OCI-LY3 (cell line): ENCODE results near the gene ZNF366.

Experiments
- H2AFZ ChIP-seq: fragments of 200-600, 300-600 bp; shearing (Covaris generic); 2 replicates; pipeline ENCODE4 v1.6.0; 2014; ENCODE audit warnings: antibody characterized with exemption, low read depth, low read length
- H3K27ac ChIP-seq: fragments of 200-600, 300-600 bp; sonication (generic); 2 replicates; pipeline ENCODE4 v1.5.1; 2014; ENCODE audit warnings: mild to moderate bottlenecking, low read length, moderate library complexity, mixed read lengths
- H3K27me3 ChIP-seq: fragments of 200-600, 300-600 bp; sonication (generic); 2 replicates; pipeline ENCODE4 v1.6.1; 2014; ENCODE audit warnings: low read depth, low read length, mixed read lengths
- H3K36me3 ChIP-seq: fragments of 200-600, 300-600 bp; sonication (generic); replicated peaks from 2 replicates; pipeline ENCODE3; 2014; ENCODE audit warnings: low read depth, low read length, mixed read lengths
- H3K4me1 ChIP-seq: fragments of 300-600, 200-600 bp; sonication (generic); 2 replicates; pipeline ENCODE4 v1.6.1; 2014; ENCODE audit warnings: low read length, mixed read lengths
- H3K4me2 ChIP-seq: fragments of 200-600, 300-600 bp; sonication (generic); 2 replicates; pipeline ENCODE4 v1.6.1; 2014; ENCODE audit warnings: low read length, mixed read lengths
- H3K4me3 ChIP-seq: fragments of 300-600, 200-600 bp; sonication (generic); 2 replicates; pipeline ENCODE4 v1.5.1; 2014; ENCODE audit warnings: antibody characterized with exemption, mild to moderate bottlenecking, low read length, moderate library complexity
- H3K79me2 ChIP-seq: fragments of 300-600, 200-600 bp; shearing (Covaris generic); 2 replicates; pipeline ENCODE4 v1.6.1; 2014; ENCODE audit warnings: mild to moderate bottlenecking, low read length, mixed read lengths
- H3K9ac ChIP-seq: fragments of 300-600, 200-600 bp; shearing (Covaris generic); 2 replicates; pipeline ENCODE4 v1.6.0; 2014; ENCODE audit warnings: mild to moderate bottlenecking, low read length, moderate library complexity
- H3K9me3 ChIP-seq: fragments of 200-600, 300-600 bp; shearing (Covaris generic); 2 replicates; pipeline ENCODE4 v1.6.1; 2014; ENCODE audit warnings: low read length, mixed read lengths; ENCODE audit not compliant: insufficient read depth
- H4K20me1 ChIP-seq: fragments of 200-600, 300-600 bp; sonication (generic); 2 replicates; pipeline ENCODE4 v1.6.1; 2016; ENCODE audit warnings: low read length, mixed read lengths; ENCODE audit not compliant: insufficient read depth
- EZH2phosphoT487 ChIP-seq: fragments of 200-600 bp; shearing (Covaris generic); IDR thresholded peaks from 2 replicates; pipeline ENCODE4 v1.6.1; 2018; ENCODE audit warnings: antibody characterized with exemption, mixed run types, low read depth
- TF ChIP-seq, protein P1 (sequence below): fragments of 200-600, 300-600 bp; sonication (generic); IDR thresholded peaks from 2 replicates; pipeline ENCODE4 v1.5.1; 2014; ENCODE audit warnings: antibody characterized with exemption, low read length, low read depth

Gene ZNF366

DNA sequence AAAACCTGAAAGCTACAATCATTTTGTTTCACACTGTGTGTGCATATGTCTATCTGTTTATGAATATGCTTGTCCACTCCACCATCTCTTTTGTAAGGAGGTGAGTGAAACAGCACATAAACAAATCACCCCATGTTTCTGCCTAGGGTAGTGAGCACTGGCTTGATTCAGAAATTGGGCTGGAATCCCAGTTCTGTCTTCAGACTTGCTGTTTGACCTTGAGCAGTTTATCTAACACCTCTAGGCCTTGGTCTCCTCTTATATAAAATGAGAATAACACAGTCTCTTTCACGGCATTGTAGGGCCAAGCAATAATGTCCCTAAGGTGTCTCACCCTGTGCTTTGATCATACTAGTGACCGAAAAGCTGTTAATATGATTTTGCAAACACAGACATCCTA lies 61.2 kb downstream of the ZNF366 start:
- Histone ChIP-seq H3K9me3 (no peaks in the 10 kb centered on the region), H3K79me2 (no peaks in the 10 kb centered on the region), H3K27me3 (no peaks in the 10 kb centered on the region), H2AFZ (no peak overlapping the region), H3K27ac (no peak overlapping the region), H3K36me3 (no peaks in the 10 kb centered on the region), H4K20me1 (no peaks in the 10 kb centered on the region), H3K4me2 (no peak overlapping the region), H3K9ac (no peak overlapping the region), H3K4me3 (no peak overlapping the region), H3K4me1 (peaks cover 4% of the 10 kb centered on the region)
- TF ChIP-seq, protein P1, sequence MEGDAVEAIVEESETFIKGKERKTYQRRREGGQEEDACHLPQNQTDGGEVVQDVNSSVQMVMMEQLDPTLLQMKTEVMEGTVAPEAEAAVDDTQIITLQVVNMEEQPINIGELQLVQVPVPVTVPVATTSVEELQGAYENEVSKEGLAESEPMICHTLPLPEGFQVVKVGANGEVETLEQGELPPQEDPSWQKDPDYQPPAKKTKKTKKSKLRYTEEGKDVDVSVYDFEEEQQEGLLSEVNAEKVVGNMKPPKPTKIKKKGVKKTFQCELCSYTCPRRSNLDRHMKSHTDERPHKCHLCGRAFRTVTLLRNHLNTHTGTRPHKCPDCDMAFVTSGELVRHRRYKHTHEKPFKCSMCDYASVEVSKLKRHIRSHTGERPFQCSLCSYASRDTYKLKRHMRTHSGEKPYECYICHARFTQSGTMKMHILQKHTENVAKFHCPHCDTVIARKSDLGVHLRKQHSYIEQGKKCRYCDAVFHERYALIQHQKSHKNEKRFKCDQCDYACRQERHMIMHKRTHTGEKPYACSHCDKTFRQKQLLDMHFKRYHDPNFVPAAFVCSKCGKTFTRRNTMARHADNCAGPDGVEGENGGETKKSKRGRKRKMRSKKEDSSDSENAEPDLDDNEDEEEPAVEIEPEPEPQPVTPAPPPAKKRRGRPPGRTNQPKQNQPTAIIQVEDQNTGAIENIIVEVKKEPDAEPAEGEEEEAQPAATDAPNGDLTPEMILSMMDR, result no peak
- TF ChIP-seq EZH2phosphoT487, result no peak

DNA sequence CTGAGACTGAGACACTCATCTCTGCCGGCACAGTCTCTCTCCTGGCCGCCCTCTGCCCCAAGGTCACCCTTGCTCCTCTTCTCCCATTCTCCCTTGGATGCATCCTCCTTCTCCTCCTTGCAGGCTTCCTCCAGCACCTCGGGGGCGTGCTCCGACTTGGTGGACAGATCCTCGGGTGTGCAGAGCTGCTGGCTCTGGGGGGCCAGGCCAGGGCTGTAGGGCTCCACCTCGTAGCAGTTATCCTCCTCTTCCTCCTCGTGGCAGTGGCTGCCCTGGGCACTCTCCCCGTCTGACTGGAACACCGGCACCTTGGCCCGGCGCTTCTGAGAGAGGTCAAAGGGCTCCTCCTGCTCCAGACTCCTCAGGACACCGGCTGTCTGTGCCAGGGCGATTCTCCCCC lies 63.3 kb downstream of the ZNF366 start:
- Histone ChIP-seq H2AFZ (no peak overlapping the region), H3K27me3 (no peaks in the 10 kb centered on the region)
- no peak for TF ChIP-seq EZH2phosphoT487
- TF ChIP-seq, protein P1, result no peak

DNA sequence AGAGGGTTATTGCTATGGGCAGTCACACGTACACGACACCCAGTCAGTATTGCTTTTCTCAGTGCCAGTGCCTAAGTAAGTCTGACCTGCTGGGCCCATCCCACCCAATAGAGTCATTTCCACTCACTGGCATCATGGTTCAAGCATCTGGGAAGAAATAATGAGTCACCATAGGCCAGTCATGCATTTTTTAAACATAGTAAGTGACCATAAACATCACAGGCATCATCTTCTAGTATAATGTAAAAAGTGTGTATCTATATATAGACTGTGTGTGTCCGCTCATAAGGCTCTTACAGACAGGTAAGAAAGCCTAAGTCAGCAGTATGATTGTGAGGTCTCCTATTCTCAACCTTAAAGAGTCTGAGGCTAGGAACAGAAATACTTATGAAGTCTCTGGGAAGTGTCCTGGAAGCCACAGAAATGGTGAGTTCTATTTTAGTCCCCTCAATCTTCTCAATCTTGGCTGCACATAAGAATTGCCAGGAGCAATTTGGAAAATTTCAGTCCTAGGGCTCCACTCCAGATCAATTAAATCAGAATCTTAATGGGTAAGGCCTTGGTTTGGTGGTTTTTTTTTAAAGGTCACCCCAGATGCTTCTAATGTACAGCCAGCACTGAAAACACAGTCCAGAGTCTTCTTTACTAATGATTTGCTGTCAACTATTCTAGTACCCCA lies 65.2 kb downstream of the ZNF366 start:
- peaks cover 37% of the 10 kb centered on the region for H3K4me1 ChIP-seq
- H3K9me3 ChIP-seq, result no peaks in the 10 kb centered on the region
- no peak overlapping the region for H3K4me3 ChIP-seq
- no peak overlapping the region for H2AFZ ChIP-seq
- H3K27me3 ChIP-seq, result no peaks in the 10 kb centered on the region
- no peaks in the 10 kb centered on the region for H4K20me1 ChIP-seq
- no peaks in the 10 kb centered on the region for H3K36me3 ChIP-seq
- no peaks in the 10 kb centered on the region for H3K79me2 ChIP-seq
- no peak for TF ChIP-seq EZH2phosphoT487
- TF ChIP-seq, protein P1, result no peak
- H3K4me2 ChIP-seq, result no peak overlapping the region
- H3K9ac ChIP-seq, result no peak overlapping the region
- no peak overlapping the region for H3K27ac ChIP-seq

More for the DNA sequence above, 63.3 kb downstream of the ZNF366 start:
- Histone ChIP-seq H3K4me3 (no peak overlapping the region), H3K9me3 (no peaks in the 10 kb centered on the region), H3K9ac (no peak overlapping the region), H3K79me2 (no peaks in the 10 kb centered on the region), H3K4me2 (no peak overlapping the region), H3K4me1 (peaks cover 23% of the 10 kb centered on the region), H3K36me3 (no peaks in the 10 kb centered on the region), H4K20me1 (no peaks in the 10 kb centered on the region), H3K27ac (no peak overlapping the region)

DNA sequence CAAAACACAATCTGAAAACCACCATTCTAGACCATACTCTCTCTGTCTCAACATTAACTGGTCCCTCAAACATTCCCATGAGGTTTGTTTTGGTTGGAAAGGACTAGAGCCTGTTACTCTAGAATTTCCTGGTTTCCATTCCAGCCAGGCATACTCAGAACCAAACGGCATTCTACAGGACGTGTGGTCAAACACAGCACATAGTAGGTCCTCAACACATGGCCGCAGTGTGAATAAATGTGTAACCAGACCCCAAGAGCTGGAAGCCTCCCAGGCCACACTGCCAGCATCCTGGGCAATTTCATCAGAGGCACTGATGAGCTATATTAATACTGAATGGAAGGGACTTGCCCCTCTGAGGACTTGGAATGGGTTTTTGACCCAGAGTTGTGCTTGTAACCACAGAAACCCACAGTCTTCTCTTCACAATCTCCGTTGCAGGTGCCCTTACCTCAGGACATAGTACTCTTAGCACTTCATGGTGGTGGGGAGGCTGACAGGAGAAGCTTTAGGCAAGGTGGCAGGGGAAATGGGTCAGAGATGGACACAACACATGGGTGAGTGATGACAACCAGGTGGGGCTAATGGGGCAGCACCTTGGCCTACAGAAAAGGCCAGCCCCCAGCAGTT lies 66.0 kb downstream of the ZNF366 start:
- Histone ChIP-seq H3K36me3 (no peaks in the 10 kb centered on the region), H3K4me2 (no peak overlapping the region), H3K9me3 (no peaks in the 10 kb centered on the region), H4K20me1 (no peaks in the 10 kb centered on the region), H3K27me3 (no peaks in the 10 kb centered on the region), H3K4me3 (no peak overlapping the region), H3K4me1 (peaks cover 37% of the 10 kb centered on the region), H3K27ac (no peak overlapping the region), H2AFZ (no peak overlapping the region), H3K9ac (no peak overlapping the region), H3K79me2 (no peaks in the 10 kb centered on the region)
- no peak for TF ChIP-seq EZH2phosphoT487
- TF ChIP-seq, protein P1, result no peak
